ENCODE measurements around the gene CPNE8. TPM values are rescaled to one million over a fixed set of nuclear protein-coding genes. Genes with fewer than 3 reads are reported as not detected.

Gene CPNE8
- total and polyA plus RNA-seq, 2 donors (not counting 1 experiment from before 2014, with no cell fraction given), result 1.5 to 1.6 TPM

DNA sequence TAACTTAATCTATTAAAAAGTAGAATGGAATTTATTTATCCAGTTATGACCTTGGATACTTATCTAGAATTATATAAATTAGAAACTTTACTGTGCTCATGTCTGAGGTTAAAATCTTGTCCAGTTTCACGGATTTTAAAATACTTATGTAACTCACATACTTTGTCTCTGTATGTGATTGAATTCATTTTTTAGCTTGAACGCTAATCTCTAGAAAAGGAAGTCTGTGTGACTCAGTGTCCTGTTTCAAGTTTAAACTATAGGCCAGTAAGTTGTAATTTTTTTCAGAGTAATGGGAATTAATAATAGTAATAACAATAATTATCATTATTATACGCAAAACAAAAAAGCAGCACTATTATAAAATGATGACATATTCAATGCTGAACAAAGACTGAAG, 168.6 kb downstream of the CPNE8 start:
- WGBS (ENCODE audit: insufficient coverage), result no CpG with 5 or more reads among the region's 3 CpGs
- Histone ChIP-seq H3K27me3 (replicated peaks in 1 of 4; ENCODE audit: control extremely low read depth in 1 of 4, control insufficient read depth in 3 of 4, insufficient read depth in 4 of 4, low read length in 3 of 4) (no peaks in the 10 kb centered on the region), H2AFZ (ENCODE audit: insufficient read depth, low read depth, low read length, poor library complexity, severe bottlenecking) (no peak overlapping the region), H3K9me3 (ENCODE audit: control extremely low read depth in 1 of 3, control insufficient read depth in 2 of 3, insufficient read depth in 1 of 3, low read length in 2 of 3) (no peaks in the 10 kb centered on the region), H3K4me2 (replicated peaks; ENCODE audit: low read depth, low read length, poor library complexity, severe bottlenecking) (no peak overlapping the region), H3K4me3 (ENCODE audit: control extremely low read depth in 1 of 5, extremely low read depth in 1 of 5, insufficient read depth in 1 of 5, low read depth in 2 of 5, low read length in 4 of 5) (no peak overlapping the region), H3K36me3 (replicated peaks in 1 of 2; ENCODE audit: control extremely low read depth in 1 of 2, control insufficient read depth in 1 of 2, extremely low read depth in 1 of 2, insufficient read depth in 2 of 2, low read length in 1 of 2) (no peaks in the 10 kb centered on the region), H3K27ac (ENCODE audit: low read length in 2 of 2) (no peak overlapping the region), H4K20me1 (ENCODE audit: control insufficient read depth, insufficient read depth, low read length, poor library complexity, severe bottlenecking) (no peaks in the 10 kb centered on the region), H3K4me1 (ENCODE audit: control insufficient read depth in 2 of 2, insufficient read depth in 2 of 2, low read length in 2 of 2) (no peaks in the 10 kb centered on the region), H3K9ac (ENCODE audit: low read length) (no peak overlapping the region), H3K79me2 (ENCODE audit: control insufficient read depth, insufficient read depth, low read length) (no peaks in the 10 kb centered on the region)
- Mint-ChIP-seq H3K4me1 (no peaks in the 10 kb centered on the region), H3K27ac (no peak overlapping the region), H3K4me3 (no peak overlapping the region), H3K9me3 (ENCODE audit: insufficient read depth) (no peaks in the 10 kb centered on the region), H3K27me3 (no peaks in the 10 kb centered on the region)
- no peak for DNase-seq
- ChIA-PET POLR2A (no interaction called here), CTCF (no interaction called here)
- intact Hi-C loops (cut with micrococcal nuclease), result no loop called here
- no peak for ATAC-seq (ENCODE audit: low read depth)
- TF ChIP-seq EZH2 (IDR thresholded peaks at IDR 0.05; ENCODE audit: borderline replicate concordance, insufficient read depth, low read depth, low read length, poor library complexity, severe bottlenecking), result no peak

DNA sequence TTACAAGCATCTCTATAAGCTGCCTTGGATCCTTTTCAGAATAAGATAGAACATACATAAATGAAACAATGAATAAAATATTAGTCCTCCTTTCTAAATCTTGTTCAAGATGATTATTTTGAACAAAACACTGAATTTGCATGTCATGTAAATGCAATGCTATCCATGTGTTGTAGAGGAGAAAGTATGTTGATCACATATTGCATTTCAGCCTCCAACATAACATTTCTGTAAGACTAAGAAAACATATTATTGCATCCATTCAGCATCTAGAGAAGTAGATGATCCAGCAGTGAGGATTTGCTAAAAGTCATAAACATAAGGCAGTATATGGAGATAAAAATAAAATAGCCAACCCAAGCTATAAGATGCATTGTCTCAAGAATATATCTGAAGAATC, 172.6 kb downstream of the CPNE8 start:
- Mint-ChIP-seq H3K27ac (no peak overlapping the region), H3K4me3 (no peak overlapping the region), H3K27me3 (no peaks in the 10 kb centered on the region), H3K9me3 (ENCODE audit: insufficient read depth) (no peaks in the 10 kb centered on the region), H3K4me1 (no peaks in the 10 kb centered on the region)
- Histone ChIP-seq H3K4me2 (replicated peaks; ENCODE audit: low read depth, low read length, poor library complexity, severe bottlenecking) (no peak overlapping the region), H4K20me1 (ENCODE audit: control insufficient read depth, insufficient read depth, low read length, poor library complexity, severe bottlenecking) (no peaks in the 10 kb centered on the region), H3K4me3 (ENCODE audit: control extremely low read depth in 1 of 5, extremely low read depth in 1 of 5, insufficient read depth in 1 of 5, low read depth in 2 of 5, low read length in 4 of 5) (no peak overlapping the region), H3K27ac (ENCODE audit: low read length in 2 of 2) (no peak overlapping the region), H3K4me1 (ENCODE audit: control insufficient read depth in 2 of 2, insufficient read depth in 2 of 2, low read length in 2 of 2) (no peaks in the 10 kb centered on the region), H2AFZ (ENCODE audit: insufficient read depth, low read depth, low read length, poor library complexity, severe bottlenecking) (no peak overlapping the region), H3K9ac (ENCODE audit: low read length) (no peak overlapping the region), H3K79me2 (ENCODE audit: control insufficient read depth, insufficient read depth, low read length) (no peaks in the 10 kb centered on the region), H3K36me3 (replicated peaks in 1 of 2; ENCODE audit: control extremely low read depth in 1 of 2, control insufficient read depth in 1 of 2, extremely low read depth in 1 of 2, insufficient read depth in 2 of 2, low read length in 1 of 2) (no peaks in the 10 kb centered on the region), H3K9me3 (ENCODE audit: control extremely low read depth in 1 of 3, control insufficient read depth in 2 of 3, insufficient read depth in 1 of 3, low read length in 2 of 3) (no peaks in the 10 kb centered on the region), H3K27me3 (replicated peaks in 1 of 4; ENCODE audit: control extremely low read depth in 1 of 4, control insufficient read depth in 3 of 4, insufficient read depth in 4 of 4, low read length in 3 of 4) (no peaks in the 10 kb centered on the region)
- no peak for DNase-seq
- CTCF ChIA-PET, result no interaction called here
- intact Hi-C loops (cut with micrococcal nuclease), result no loop called here
- POLR2A ChIA-PET, result no interaction called here
- no peak for ATAC-seq (ENCODE audit: low read depth)
- TF ChIP-seq, protein P1, sequence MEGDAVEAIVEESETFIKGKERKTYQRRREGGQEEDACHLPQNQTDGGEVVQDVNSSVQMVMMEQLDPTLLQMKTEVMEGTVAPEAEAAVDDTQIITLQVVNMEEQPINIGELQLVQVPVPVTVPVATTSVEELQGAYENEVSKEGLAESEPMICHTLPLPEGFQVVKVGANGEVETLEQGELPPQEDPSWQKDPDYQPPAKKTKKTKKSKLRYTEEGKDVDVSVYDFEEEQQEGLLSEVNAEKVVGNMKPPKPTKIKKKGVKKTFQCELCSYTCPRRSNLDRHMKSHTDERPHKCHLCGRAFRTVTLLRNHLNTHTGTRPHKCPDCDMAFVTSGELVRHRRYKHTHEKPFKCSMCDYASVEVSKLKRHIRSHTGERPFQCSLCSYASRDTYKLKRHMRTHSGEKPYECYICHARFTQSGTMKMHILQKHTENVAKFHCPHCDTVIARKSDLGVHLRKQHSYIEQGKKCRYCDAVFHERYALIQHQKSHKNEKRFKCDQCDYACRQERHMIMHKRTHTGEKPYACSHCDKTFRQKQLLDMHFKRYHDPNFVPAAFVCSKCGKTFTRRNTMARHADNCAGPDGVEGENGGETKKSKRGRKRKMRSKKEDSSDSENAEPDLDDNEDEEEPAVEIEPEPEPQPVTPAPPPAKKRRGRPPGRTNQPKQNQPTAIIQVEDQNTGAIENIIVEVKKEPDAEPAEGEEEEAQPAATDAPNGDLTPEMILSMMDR (IDR thresholded peaks at IDR 0.05), result no peak
- no peak for TF ChIP-seq EZH2 (IDR thresholded peaks at IDR 0.05; ENCODE audit: borderline replicate concordance, insufficient read depth, low read depth, low read length, poor library complexity, severe bottlenecking)

All from B cell (primary cell).